ENCODE data around the gene DLG2.
A peak's percentile ranks its signal among the peaks of the same experiment; 100 is the strongest.
"Not testable (repeated sequence)": the region's sequence is repeated elsewhere in the genome, so short reads cannot be mapped to it uniquely, and the experiment has no call there.

The DLG2 gene

DNA sequence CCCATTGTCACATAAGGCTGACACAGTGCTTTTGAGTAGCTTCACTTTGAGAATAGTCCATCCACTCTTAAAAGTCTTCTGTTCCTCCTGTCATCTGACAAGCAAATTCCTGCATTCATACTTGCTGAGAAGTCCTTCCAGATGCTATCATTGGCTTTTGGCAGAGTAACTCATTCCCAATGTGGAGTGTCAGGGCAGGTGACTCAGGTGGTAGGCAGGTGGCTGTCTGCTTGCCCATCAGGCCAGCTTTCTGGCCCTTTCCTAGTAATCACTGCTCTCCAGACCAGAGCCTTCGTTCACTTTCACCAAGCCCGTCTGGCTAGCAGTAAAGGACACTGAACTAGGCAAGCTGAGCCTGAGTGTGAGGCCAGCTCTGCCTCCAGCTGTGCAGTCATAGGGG, 2178.5 kb downstream of the DLG2 start:
- H2AFZ ChIP-seq (ENCODE audit: low read length): no peak overlapping the region
- no peaks in the 10 kb centered on the region for H3K27me3 ChIP-seq (replicated peaks; ENCODE audit: insufficient read depth, low read length)
- no peaks in the 10 kb centered on the region for H4K20me1 ChIP-seq (ENCODE audit: insufficient read depth, low read length)
- H3K79me2 ChIP-seq (ENCODE audit: low read length): no peaks in the 10 kb centered on the region
- no peak overlapping the region for H3K4me3 ChIP-seq (ENCODE audit: low read length)
- H3K9me2 ChIP-seq (replicated peaks; ENCODE audit: insufficient read depth, low read length): no peaks in the 10 kb centered on the region
- DNase-seq: no peak
- H3K27ac ChIP-seq (ENCODE audit: low read length): no peak overlapping the region
- H3F3A ChIP-seq (ENCODE audit: insufficient read depth, low read length): no peaks in the 10 kb centered on the region
- H3K4me2 ChIP-seq (ENCODE audit: low read depth, low read length): no peak overlapping the region
- no peak for TF ChIP-seq EZH2phosphoT487 (IDR thresholded peaks at IDR 0.05; ENCODE audit: low read length)
- TF ChIP-seq EZH2 (optimal IDR thresholded peaks at IDR 0.05; ENCODE audit: low read depth, low read length): no peak
- H3K9ac ChIP-seq (ENCODE audit: low read length): no peak overlapping the region
- no peaks in the 10 kb centered on the region for H3K9me3 ChIP-seq (replicated peaks; ENCODE audit: insufficient read depth, low read length)
- no peaks in the 10 kb centered on the region for H3K4me1 ChIP-seq (ENCODE audit: low read length)
- no peaks in the 10 kb centered on the region for H3K36me3 ChIP-seq (replicated peaks; ENCODE audit: insufficient read depth, low read length)

- not testable (repeated sequence) for H3K9me3 ChIP-seq (replicated peaks; ENCODE audit: insufficient read depth, low read length); H2AFZ ChIP-seq (ENCODE audit: low read length); H3F3A ChIP-seq (ENCODE audit: insufficient read depth, low read length); H3K9me2 ChIP-seq (replicated peaks; ENCODE audit: insufficient read depth, low read length); H4K20me1 ChIP-seq (ENCODE audit: insufficient read depth, low read length); DNase-seq; H3K4me3 ChIP-seq (ENCODE audit: low read length); H3K9ac ChIP-seq (ENCODE audit: low read length); H3K27me3 ChIP-seq (replicated peaks; ENCODE audit: insufficient read depth, low read length); H3K36me3 ChIP-seq (replicated peaks; ENCODE audit: insufficient read depth, low read length); H3K4me1 ChIP-seq (ENCODE audit: low read length); H3K4me2 ChIP-seq (ENCODE audit: low read depth, low read length); H3K79me2 ChIP-seq (ENCODE audit: low read length); H3K27ac ChIP-seq (ENCODE audit: low read length)
Observed at GRCh38 chr11:83443880-83444279, 2183.3 kb downstream of the DLG2 start.

DNA sequence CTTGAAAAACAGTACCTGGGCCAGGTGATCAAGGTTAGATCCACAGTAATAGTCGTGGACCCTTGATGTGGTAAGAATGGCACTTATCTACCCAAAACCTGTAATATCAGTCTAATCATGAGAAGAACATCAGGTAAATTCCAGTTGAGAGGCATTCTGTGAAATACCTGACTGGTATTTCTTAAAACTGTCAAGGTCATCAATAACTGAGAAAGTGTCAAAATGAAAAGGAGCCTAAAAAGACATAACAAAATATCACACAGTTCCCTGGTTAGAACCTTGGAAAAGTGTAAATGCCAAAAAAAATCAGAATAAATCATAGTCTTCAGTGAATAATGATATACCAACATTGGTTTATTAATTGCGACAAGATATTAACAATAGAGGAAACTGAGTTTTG, 2185.5 kb downstream of the DLG2 start:
- H3K4me2 ChIP-seq (ENCODE audit: low read depth, low read length): no peak overlapping the region
- H3K4me1 ChIP-seq (ENCODE audit: low read length): no peaks in the 10 kb centered on the region
- no peaks in the 10 kb centered on the region for H3F3A ChIP-seq (ENCODE audit: insufficient read depth, low read length)
- no peak overlapping the region for H2AFZ ChIP-seq (ENCODE audit: low read length)
- no peaks in the 10 kb centered on the region for H3K9me2 ChIP-seq (replicated peaks; ENCODE audit: insufficient read depth, low read length)
- H3K27ac ChIP-seq (ENCODE audit: low read length): no peak overlapping the region
- H3K9me3 ChIP-seq (replicated peaks; ENCODE audit: insufficient read depth, low read length): no peaks in the 10 kb centered on the region
- TF ChIP-seq EZH2 (optimal IDR thresholded peaks at IDR 0.05; ENCODE audit: low read depth, low read length) (no peak), EZH2phosphoT487 (IDR thresholded peaks at IDR 0.05; ENCODE audit: low read length) (no peak)
- TF ChIP-seq, protein P1, sequence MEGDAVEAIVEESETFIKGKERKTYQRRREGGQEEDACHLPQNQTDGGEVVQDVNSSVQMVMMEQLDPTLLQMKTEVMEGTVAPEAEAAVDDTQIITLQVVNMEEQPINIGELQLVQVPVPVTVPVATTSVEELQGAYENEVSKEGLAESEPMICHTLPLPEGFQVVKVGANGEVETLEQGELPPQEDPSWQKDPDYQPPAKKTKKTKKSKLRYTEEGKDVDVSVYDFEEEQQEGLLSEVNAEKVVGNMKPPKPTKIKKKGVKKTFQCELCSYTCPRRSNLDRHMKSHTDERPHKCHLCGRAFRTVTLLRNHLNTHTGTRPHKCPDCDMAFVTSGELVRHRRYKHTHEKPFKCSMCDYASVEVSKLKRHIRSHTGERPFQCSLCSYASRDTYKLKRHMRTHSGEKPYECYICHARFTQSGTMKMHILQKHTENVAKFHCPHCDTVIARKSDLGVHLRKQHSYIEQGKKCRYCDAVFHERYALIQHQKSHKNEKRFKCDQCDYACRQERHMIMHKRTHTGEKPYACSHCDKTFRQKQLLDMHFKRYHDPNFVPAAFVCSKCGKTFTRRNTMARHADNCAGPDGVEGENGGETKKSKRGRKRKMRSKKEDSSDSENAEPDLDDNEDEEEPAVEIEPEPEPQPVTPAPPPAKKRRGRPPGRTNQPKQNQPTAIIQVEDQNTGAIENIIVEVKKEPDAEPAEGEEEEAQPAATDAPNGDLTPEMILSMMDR (IDR thresholded peaks at IDR 0.05; ENCODE audit: low read length): no peak
- no peak for DNase-seq
- H3K27me3 ChIP-seq (replicated peaks; ENCODE audit: insufficient read depth, low read length): no peaks in the 10 kb centered on the region
- H3K9ac ChIP-seq (ENCODE audit: low read length): no peak overlapping the region
- no peaks in the 10 kb centered on the region for H3K79me2 ChIP-seq (ENCODE audit: low read length)
- H4K20me1 ChIP-seq (ENCODE audit: insufficient read depth, low read length): no peaks in the 10 kb centered on the region
- no peaks in the 10 kb centered on the region for H3K36me3 ChIP-seq (replicated peaks; ENCODE audit: insufficient read depth, low read length)
- no peak overlapping the region for H3K4me3 ChIP-seq (ENCODE audit: low read length)

DNA sequence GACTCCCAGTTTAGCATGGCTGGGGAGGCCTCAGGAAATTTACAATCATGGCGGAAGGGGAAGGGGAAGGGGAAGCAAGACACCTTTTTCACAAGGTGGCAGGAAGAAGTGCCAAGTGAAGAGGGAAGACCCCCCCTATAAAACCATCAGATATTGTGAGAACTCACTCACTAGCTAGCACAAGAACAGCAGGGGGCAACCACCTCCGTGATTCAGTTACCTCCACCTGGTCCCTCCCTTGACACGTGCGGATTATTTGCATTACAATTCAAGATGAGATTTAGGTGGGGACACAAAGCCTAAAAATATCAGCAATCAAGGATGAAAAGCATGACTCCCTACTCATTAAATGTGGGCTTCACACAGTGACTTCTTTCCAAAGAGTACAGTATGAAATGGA, 2186.0 kb downstream of the DLG2 start:
- DNase-seq: no peak
- TF ChIP-seq EZH2phosphoT487 (IDR thresholded peaks at IDR 0.05; ENCODE audit: low read length): no peak
- Histone ChIP-seq H3K27ac (ENCODE audit: low read length) (no peak overlapping the region), H4K20me1 (ENCODE audit: insufficient read depth, low read length) (no peaks in the 10 kb centered on the region), H3K36me3 (replicated peaks; ENCODE audit: insufficient read depth, low read length) (no peaks in the 10 kb centered on the region), H3F3A (ENCODE audit: insufficient read depth, low read length) (no peaks in the 10 kb centered on the region), H3K9me2 (replicated peaks; ENCODE audit: insufficient read depth, low read length) (no peaks in the 10 kb centered on the region), H3K9ac (ENCODE audit: low read length) (no peak overlapping the region), H3K9me3 (replicated peaks; ENCODE audit: insufficient read depth, low read length) (no peaks in the 10 kb centered on the region), H3K4me2 (ENCODE audit: low read depth, low read length) (no peak overlapping the region), H3K79me2 (ENCODE audit: low read length) (no peaks in the 10 kb centered on the region), H2AFZ (ENCODE audit: low read length) (no peak overlapping the region), H3K4me1 (ENCODE audit: low read length) (no peaks in the 10 kb centered on the region), H3K27me3 (replicated peaks; ENCODE audit: insufficient read depth, low read length) (no peaks in the 10 kb centered on the region), H3K4me3 (ENCODE audit: low read length) (no peak overlapping the region)

GRCh38 chr11:83438438-83438837, 2188.7 kb downstream of the DLG2 start:
- H3K9me3 ChIP-seq (replicated peaks; ENCODE audit: insufficient read depth, low read length): no peaks in the 10 kb centered on the region
- TF ChIP-seq EZH2phosphoT487 (IDR thresholded peaks at IDR 0.05; ENCODE audit: low read length) (no peak), EZH2 (optimal IDR thresholded peaks at IDR 0.05; ENCODE audit: low read depth, low read length) (no peak)
- TF ChIP-seq, protein P1 (IDR thresholded peaks at IDR 0.05; ENCODE audit: low read length): no peak
- H3F3A ChIP-seq (ENCODE audit: insufficient read depth, low read length): no peaks in the 10 kb centered on the region
- no peak overlapping the region for H2AFZ ChIP-seq (ENCODE audit: low read length)
- H3K4me1 ChIP-seq (ENCODE audit: low read length): no peaks in the 10 kb centered on the region
- H4K20me1 ChIP-seq (ENCODE audit: insufficient read depth, low read length): no peaks in the 10 kb centered on the region
- H3K27ac ChIP-seq (ENCODE audit: low read length): peak overlapping the region; percentile 25; the same call in 1 of the 2 replicates
- no peak overlapping the region for H3K4me3 ChIP-seq (ENCODE audit: low read length)
- H3K4me2 ChIP-seq (ENCODE audit: low read depth, low read length): no peak overlapping the region
- H3K36me3 ChIP-seq (replicated peaks; ENCODE audit: insufficient read depth, low read length): no peaks in the 10 kb centered on the region
- H3K9me2 ChIP-seq (replicated peaks; ENCODE audit: insufficient read depth, low read length): no peaks in the 10 kb centered on the region
- H3K27me3 ChIP-seq (replicated peaks; ENCODE audit: insufficient read depth, low read length): no peaks in the 10 kb centered on the region
- H3K79me2 ChIP-seq (ENCODE audit: low read length): no peaks in the 10 kb centered on the region
- H3K9ac ChIP-seq (ENCODE audit: low read length): no peak overlapping the region
- no peak for DNase-seq

Data from MM.1S (cell line).